ELF-1 (cell line): ENCODE measurements around the gene ZNF891.

Source experiments
- DNase-seq: peaks from one replicate; pipeline ENCODE4 v3.0.0-alpha.2; 2016; ENCODE audit warnings: low read depth, low spot score

Gene ZNF891

DNA sequence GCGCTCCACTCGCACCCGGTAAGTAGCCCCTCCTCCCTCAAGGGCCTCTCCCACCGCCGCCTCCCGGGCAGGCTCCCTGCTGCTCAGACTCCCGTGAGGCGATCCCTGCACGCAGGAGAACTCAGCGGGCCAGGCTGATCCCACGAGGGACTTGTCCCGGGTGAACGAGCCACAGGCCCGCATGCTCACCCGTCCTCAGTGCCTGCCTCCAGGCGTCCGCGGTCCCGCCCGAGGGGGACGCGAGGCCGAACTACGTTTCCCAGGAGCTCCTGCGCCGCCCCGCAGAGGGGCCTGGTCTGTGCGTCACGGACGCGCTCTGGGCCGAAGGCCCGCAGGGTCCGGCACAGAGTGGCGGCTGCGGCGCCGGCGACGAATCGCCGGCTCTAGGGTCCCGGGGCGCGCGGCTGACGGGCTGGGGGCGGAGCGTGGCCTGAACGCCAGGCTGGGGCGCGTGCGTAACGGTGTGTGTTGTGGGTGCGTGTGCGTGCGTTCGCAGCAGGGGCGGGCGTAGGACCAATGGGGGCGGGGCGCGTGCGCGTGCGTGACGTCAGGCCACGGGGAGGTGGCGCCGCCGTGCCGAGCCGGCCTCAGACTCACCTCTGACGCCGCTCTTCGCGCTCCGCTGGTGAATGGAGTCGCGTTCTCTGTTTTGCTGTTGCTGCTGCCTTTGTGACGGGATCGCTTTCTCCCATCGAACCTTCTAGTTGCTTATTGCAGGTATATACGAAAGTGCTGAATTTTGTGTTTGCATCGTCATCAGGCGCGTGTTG, at the start of gene ZNF891, which contains the start of gene ZNF10:
Gene ZNF891, minus strand, starts transcription at position 237 of the 770 bp plus-strand sequence. CDS start 8,356 bp downstream, outside the sequence.
Gene ZNF10, plus strand, starts transcription at position 590 of the 770 bp plus-strand sequence. CDS start 13,866 bp downstream, outside the sequence.
- DNase-seq, result peak; percentile 97

- DNase-seq, result no peak
These were observed 44.8 kb upstream of the ZNF891 start for GRCh38 chr12:133174901-133175300.

- no peak for DNase-seq
These were observed 42.4 kb upstream of the ZNF891 start for GRCh38 chr12:133172491-133172890.

GRCh38 chr12:133165776-133166175, 35.7 kb upstream of the ZNF891 start:
- DNase-seq, result no peak

GRCh38 chr12:133156125-133156690, 26.1 kb upstream of the ZNF891 start:
- DNase-seq, result no peak

GRCh38 chr12:133145981-133146380, 15.9 kb upstream of the ZNF891 start:
- DNase-seq, result no peak

- no peak for DNase-seq
These were observed 5.7 kb upstream of the ZNF891 start for GRCh38 chr12:133135747-133136146.

GRCh38 chr12:133130808-133131128, 694 bp upstream of the ZNF891 start:
- no peak for DNase-seq

GRCh38 chr12:133129368-133130037, 571 bp downstream of the ZNF891 start:
- DNase-seq, result no peak

DNA sequence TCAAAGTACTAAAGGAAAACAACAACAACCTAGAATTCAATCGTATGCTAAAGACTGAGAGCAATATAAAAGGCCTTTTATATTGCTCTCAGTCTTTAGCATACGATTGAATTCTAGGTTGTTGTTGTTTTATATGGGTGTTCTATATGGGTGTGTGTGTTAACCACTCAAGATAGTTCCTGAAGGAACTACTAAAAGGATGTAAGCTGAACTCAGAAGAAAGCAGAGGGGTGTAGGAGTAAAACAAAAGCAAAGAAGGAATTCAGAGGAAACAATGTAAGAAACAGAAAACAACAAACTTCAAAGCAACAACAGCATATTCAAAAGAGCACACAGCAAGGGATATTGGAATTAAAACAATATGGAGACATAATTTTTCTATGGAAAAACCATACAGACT, 5.4 kb downstream of the ZNF891 start:
- no peak for DNase-seq

DNA sequence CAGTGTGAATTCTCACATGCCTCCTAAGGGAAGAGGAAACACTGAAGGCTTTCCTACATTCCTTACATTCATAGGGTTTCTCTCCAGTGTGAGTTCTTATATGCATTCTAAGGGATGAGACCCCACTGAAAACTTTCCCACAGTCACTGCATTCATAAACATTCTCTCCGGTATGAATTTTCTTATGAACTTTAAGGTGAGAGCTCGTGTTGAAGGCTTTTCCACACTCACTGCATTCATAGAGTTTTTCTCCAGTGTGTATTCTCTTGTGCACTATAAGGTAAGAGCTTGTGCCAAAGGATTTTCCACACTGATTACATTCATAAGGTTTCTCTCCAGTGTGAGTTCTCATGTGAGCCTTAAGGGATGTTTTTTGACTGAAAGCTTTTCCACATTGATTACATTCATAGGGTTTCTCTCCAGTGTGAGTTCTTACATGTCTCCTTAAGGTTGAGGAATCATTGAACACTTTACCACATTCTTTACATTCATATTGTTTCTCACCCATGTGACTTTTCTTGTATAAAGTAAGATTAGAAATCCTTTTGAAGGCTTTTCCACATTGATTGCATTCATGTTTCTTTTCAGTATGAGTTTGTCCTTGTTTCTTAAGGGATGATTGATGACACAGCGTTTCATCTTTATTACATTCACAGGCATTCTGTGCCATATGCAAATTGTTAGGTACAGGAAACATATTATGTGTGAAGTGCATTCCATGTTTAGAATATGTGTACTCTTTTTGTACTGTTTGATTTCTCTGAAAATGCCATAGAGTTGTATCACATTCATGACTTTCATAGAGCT, 9.5 kb downstream of the ZNF891 start:
- no peak for DNase-seq

DNA sequence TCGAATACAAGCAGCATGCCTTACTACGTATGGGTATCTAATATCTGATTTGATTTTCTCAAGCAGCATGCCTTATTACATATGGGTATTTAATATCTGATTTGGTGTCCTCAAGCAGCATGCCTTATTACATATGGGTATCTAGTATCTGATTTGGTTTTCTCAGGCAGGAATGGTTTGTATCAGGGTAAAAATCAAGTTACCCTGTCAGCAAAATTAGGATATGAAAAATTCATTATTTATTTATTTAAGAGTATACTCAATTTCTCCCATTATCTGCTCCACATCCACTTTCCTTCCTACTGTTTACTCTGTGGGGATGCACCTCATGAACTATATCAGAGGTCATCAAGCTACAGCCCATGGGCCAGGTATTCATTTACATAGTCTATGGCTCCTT, 21.9 kb downstream of the ZNF891 start:
- no peak for DNase-seq

- no peak for DNase-seq
These were observed 23.0 kb downstream of the ZNF891 start for GRCh38 chr12:133107121-133107520.

DNA sequence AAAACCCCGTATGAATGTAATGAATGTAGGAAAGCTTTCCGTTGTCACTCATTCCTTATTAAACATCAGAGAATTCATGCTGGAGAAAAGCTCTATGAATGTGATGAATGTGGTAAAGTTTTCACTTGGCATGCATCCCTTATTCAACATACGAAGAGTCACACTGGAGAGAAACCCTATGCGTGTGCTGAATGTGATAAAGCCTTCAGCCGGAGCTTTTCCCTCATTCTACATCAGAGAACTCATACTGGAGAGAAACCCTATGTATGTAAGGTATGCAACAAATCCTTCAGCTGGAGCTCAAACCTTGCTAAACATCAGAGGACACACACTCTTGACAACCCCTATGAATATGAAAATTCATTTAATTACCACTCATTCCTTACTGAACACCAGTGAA, 23.8 kb downstream of the ZNF891 start:
- peak; percentile 3 for DNase-seq

DNA sequence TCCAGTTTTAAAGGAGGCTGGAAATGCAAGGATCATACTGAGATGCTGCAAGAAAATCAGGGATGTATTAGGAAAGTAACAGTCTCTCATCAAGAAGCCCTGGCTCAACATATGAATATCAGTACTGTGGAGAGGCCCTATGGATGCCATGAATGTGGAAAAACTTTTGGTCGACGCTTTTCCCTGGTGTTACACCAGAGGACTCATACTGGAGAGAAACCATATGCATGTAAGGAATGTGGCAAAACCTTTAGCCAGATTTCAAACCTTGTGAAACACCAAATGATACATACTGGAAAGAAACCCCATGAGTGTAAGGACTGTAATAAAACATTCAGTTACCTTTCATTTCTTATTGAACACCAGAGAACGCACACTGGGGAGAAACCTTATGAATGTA, 24.5 kb downstream of the ZNF891 start:
- DNase-seq, result no peak

DNA sequence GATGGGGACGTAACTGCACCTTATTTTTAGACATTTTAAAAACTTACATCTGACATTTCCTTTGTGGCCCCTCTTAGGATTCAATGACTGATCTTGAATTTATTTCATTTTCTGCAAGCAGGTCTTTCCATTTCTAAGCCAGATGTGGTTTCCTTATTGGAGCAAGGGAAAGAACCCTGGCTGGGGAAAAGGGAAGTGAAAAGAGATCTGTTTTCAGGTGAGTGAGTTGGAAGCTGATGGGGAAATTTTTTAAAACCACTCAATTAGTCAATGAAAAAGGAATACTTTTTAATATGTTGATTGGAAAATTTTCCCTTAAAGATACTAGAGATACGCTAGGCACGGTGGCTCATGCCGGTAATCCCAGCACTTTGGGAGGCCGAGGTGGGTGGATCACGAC, 46.7 kb downstream of the ZNF891 start:
- no peak for DNase-seq

GRCh38 chr12:133081159-133081780, 48.8 kb downstream of the ZNF891 start:
- DNase-seq, result no peak

DNA sequence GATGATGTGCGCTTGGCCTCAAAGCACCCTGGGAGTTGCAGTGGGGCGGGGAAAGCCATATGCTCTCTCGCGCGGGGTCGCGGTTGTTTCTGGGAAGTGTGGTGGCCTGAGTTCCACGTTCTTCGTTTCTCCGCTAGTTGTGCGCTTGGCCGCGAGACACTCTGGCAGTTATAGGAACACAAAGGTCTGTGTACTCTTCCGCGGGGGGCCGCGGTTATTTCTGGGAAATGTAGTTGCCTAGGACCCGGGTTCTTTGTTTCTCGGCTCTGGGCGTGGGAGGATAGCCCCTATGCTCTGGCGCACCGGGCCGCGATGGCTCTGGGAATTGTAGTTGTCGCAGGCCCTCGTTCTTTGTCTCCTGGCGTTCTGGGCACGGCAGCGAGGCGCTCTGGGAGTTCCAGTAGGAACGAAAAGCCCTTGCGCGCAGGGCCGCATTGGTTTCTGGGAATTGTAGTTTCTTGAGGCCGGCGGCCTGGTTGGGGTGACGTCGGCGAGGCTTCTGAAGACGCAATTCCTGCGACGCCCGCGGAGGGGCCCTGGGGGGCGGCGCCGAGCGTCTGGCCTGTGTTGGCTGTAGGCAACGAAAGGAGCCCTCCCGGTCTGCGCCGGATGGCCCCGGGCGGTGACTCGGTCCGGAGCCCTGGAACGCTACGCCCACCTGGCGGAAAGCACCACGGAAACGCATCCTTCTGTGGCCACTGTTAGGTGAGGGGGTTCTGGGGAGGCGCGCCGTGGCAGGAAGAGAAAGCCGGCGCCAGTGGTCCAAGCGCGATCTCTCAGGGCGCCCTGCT, 49.5 kb downstream of the ZNF891 start, which contains the start of gene ZNF140:
Gene ZNF140, plus strand, starts transcription at position 556 of the 791 bp plus-strand sequence. CDS start 398 bp downstream, outside the sequence.
- DNase-seq, result peak; percentile 99

- peak; percentile 100 for DNase-seq
These were observed 50.1 kb downstream of the ZNF891 start for GRCh38 chr12:133080026-133080367.

- no peak for DNase-seq
These were observed 56.2 kb downstream of the ZNF891 start for GRCh38 chr12:133073836-133074235.

GRCh38 chr12:133063556-133063955, 66.5 kb downstream of the ZNF891 start:
- no peak for DNase-seq
